Measurements from ENCODE around the gene MYOCD. TPM values are rescaled to one million over a fixed set of nuclear protein-coding genes. Genes with fewer than 3 reads are reported as not detected.

MYOCD gene
- total and polyA plus RNA-seq, 8 donors = 1.4 to 61.4 (median 14.0) TPM

DNA sequence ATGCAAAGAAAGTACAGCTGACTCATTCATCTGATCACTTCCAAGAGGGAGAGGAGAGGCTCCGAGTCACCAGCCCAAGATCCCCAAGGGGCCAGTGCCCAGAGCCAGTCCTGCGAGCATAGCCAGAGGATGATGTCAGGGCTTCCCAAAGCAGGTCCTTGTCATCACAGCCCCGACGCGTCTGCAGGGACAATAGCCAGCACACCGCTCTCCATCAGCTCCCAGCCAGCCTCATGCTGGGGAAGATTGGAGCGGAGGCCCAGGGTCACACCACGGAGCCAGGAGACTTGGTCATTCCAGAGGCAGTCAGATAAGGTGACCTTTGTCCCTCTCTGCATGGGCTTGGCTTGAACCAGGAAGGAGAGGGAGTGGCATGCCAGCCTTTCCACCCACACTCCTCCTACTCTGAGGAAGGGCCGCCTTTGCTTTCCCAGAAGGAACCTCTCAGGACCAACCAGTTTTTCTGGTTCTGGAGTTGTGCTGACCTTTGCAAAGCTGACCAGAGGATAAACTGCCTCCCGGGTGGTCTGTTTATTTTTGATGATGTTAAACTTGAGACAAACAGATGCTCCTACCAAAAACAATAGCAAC lies 65.3 kb downstream of the MYOCD start:
- H3K27ac ChIP-seq = peak overlapping the region; percentile 26 to 83 (median 66)
- H3K4me3 ChIP-seq = no peak overlapping the region
- H3K27me3 ChIP-seq = no peaks in the 10 kb centered on the region
- peaks cover 0 to 1% (median 0%) of the 10 kb centered on the region in 4 donors for H3K36me3 ChIP-seq
- intact Hi-C loops (cut with DNase I; ENCODE audit: low total_unique reads) = no loop called here
- no peak for TF ChIP-seq EP300 (IDR thresholded peaks at IDR 0.05)
- TF ChIP-seq POLR2AphosphoS5 (IDR thresholded peaks at IDR 0.05) = peak; percentile 31 to 88 (median 67)
- 10 to 32% (median 16%) methylated on average over 10 of the region's 10 CpGs for WGBS, 5 donors
- peak; percentile 88 to 94 for DNase-seq
- H3K4me1 ChIP-seq = peaks cover 10 to 37% (median 23%) of the 10 kb centered on the region in 4 donors
- H3K9me3 ChIP-seq = no peaks in the 10 kb centered on the region

- intact Hi-C loops (cut with DNase I; ENCODE audit: low total_unique reads) = no loop called here
- H3K36me3 ChIP-seq = peaks cover 0 to 10% (median 0%) of the 10 kb centered on the region in 4 donors
- no peaks in the 10 kb centered on the region for H3K27me3 ChIP-seq
- TF ChIP-seq POLR2AphosphoS5 (IDR thresholded peaks at IDR 0.05) = no peak
- no peak for TF ChIP-seq CTCF (IDR thresholded peaks at IDR 0.05)
- no peak for TF ChIP-seq POLR2A (IDR thresholded peaks at IDR 0.05)
- TF ChIP-seq EP300 (IDR thresholded peaks at IDR 0.05) = no peak
- no peaks in the 10 kb centered on the region for H3K9me3 ChIP-seq
- no peak overlapping the region for H3K4me3 ChIP-seq
- no peak for DNase-seq
- peaks cover 10 to 36% (median 23%) of the 10 kb centered on the region in 4 donors for H3K4me1 ChIP-seq
- peak overlapping the region in 4 of 5 donors; percentile 63 to 83 (median 73) for H3K27ac ChIP-seq
- 68 to 88% (median 73%) methylated on average over 8 of the region's 8 CpGs for WGBS, 5 donors
Observed at GRCh38 chr17:12731839-12732238, 66.1 kb downstream of the MYOCD start.

GRCh38 chr17:12732366-12732765 lies 66.7 kb downstream of the MYOCD start:
- peak overlapping the region in 2 of 5 donors; percentile 66 to 83 for H3K27ac ChIP-seq
- intact Hi-C loops (cut with DNase I; ENCODE audit: low total_unique reads) = no loop called here
- no peaks in the 10 kb centered on the region for H3K27me3 ChIP-seq
- no peak overlapping the region for H3K4me3 ChIP-seq
- peaks cover 10 to 34% (median 21%) of the 10 kb centered on the region in 4 donors for H3K4me1 ChIP-seq
- 89 to 94% (median 92%) methylated on average over 8 of the region's 8 CpGs for WGBS, 5 donors
- TF ChIP-seq POLR2A (IDR thresholded peaks at IDR 0.05) (no peak), EP300 (IDR thresholded peaks at IDR 0.05) (no peak), CTCF (IDR thresholded peaks at IDR 0.05) (no peak), POLR2AphosphoS5 (IDR thresholded peaks at IDR 0.05) (no peak)
- no peak for DNase-seq
- H3K36me3 ChIP-seq = peaks cover 0 to 15% (median 0%) of the 10 kb centered on the region in 4 donors
- H3K9me3 ChIP-seq = no peaks in the 10 kb centered on the region

- no peak for DNase-seq
- no peaks in the 10 kb centered on the region for H3K27me3 ChIP-seq
- WGBS, 5 donors = 65 to 78% (median 67%) methylated on average over 7 of the region's 7 CpGs
- no peak overlapping the region for H3K4me3 ChIP-seq
- no peaks in the 10 kb centered on the region for H3K9me3 ChIP-seq
- no peak for TF ChIP-seq POLR2AphosphoS5 (IDR thresholded peaks at IDR 0.05)
- no peak for TF ChIP-seq CTCF (IDR thresholded peaks at IDR 0.05)
- no peak for TF ChIP-seq POLR2A (IDR thresholded peaks at IDR 0.05)
- TF ChIP-seq EP300 (IDR thresholded peaks at IDR 0.05) = no peak
- intact Hi-C loops (cut with DNase I; ENCODE audit: low total_unique reads) = no loop called here
- peaks cover 10 to 37% (median 20%) of the 10 kb centered on the region in 4 donors for H3K4me1 ChIP-seq
- no peak overlapping the region for H3K27ac ChIP-seq
- peaks cover 0 to 15% (median 2%) of the 10 kb centered on the region in 4 donors for H3K36me3 ChIP-seq
Observed at GRCh38 chr17:12734926-12735325, 69.2 kb downstream of the MYOCD start.

- DNase-seq = no peak
- TF ChIP-seq POLR2A (IDR thresholded peaks at IDR 0.05) (no peak), EP300 (IDR thresholded peaks at IDR 0.05) (no peak), POLR2AphosphoS5 (IDR thresholded peaks at IDR 0.05) (no peak), CTCF (IDR thresholded peaks at IDR 0.05) (no peak)
- WGBS, 5 donors = 83 to 89% (median 86%) methylated on average over 8 of the region's 8 CpGs
- intact Hi-C loops (cut with DNase I; ENCODE audit: low total_unique reads) = no loop called here
- peaks cover 8 to 31% (median 18%) of the 10 kb centered on the region in 4 donors for H3K4me1 ChIP-seq
- no peak overlapping the region for H3K4me3 ChIP-seq
- H3K27ac ChIP-seq = no peak overlapping the region
- peaks cover 0 to 15% (median 2%) of the 10 kb centered on the region in 4 donors for H3K36me3 ChIP-seq
- no peaks in the 10 kb centered on the region for H3K9me3 ChIP-seq
- no peaks in the 10 kb centered on the region for H3K27me3 ChIP-seq
Observed at GRCh38 chr17:12735517-12735916, 69.8 kb downstream of the MYOCD start.

All from stomach (tissue), 9 donors.